ENCODE data around the gene HBD. TPM values are rescaled to one million over a fixed set of nuclear protein-coding genes. Genes with fewer than 3 reads are reported as not detected.

The HBD gene
- total and polyA plus RNA-seq, 9 of the 15 experiments (the other 6 are each of a cell fraction or from before 2014, with no cell fraction given): 11.8 to 169 (median 36.0) TPM

DNA sequence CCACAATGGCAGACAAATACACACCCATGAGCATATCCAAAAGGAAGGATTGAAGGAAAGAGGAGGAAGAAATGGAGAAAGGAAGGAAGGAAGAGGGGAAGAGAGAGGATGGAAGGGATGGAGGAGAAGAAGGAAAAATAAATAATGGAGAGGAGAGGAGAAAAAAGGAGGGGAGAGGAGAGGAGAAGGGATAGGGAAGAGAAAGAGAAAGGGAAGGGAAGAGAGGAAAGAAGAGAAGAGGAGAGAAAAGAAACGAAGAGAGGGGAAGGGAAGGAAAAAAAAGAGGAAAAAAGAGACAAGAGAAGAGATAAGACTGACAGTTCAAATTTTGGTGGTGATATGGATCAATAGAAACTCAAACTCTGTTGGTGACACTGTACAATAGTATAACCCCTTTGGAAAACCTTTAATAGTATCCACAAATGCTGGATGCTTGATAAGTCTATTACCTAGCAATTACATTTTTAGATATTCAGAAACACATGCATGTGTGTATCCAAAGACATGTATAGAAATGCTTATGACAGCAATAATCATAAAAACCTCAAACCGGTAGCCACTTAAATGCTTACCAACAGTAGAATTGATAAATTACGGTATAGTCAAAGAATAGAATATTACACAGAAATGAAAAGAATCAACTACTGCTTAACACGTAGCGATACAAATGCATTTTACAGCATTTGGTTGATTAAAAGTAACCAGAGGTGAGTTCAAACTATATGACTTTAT is 1.2 kb upstream of the HBD start (continued):
- TF ChIP-seq, protein P1, sequence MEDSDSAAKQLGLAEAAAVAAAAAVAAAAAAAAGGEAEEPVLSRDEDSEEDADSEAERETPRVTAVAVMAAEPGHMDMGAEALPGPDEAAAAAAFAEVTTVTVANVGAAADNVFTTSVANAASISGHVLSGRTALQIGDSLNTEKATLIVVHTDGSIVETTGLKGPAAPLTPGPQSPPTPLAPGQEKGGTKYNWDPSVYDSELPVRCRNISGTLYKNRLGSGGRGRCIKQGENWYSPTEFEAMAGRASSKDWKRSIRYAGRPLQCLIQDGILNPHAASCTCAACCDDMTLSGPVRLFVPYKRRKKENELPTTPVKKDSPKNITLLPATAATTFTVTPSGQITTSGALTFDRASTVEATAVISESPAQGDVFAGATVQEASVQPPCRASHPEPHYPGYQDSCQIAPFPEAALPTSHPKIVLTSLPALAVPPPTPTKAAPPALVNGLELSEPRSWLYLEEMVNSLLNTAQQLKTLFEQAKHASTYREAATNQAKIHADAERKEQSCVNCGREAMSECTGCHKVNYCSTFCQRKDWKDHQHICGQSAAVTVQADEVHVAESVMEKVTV (CRISPR knock-in tag; IDR thresholded peaks at IDR 0.05): no peak
- TF ChIP-seq, protein P2, sequence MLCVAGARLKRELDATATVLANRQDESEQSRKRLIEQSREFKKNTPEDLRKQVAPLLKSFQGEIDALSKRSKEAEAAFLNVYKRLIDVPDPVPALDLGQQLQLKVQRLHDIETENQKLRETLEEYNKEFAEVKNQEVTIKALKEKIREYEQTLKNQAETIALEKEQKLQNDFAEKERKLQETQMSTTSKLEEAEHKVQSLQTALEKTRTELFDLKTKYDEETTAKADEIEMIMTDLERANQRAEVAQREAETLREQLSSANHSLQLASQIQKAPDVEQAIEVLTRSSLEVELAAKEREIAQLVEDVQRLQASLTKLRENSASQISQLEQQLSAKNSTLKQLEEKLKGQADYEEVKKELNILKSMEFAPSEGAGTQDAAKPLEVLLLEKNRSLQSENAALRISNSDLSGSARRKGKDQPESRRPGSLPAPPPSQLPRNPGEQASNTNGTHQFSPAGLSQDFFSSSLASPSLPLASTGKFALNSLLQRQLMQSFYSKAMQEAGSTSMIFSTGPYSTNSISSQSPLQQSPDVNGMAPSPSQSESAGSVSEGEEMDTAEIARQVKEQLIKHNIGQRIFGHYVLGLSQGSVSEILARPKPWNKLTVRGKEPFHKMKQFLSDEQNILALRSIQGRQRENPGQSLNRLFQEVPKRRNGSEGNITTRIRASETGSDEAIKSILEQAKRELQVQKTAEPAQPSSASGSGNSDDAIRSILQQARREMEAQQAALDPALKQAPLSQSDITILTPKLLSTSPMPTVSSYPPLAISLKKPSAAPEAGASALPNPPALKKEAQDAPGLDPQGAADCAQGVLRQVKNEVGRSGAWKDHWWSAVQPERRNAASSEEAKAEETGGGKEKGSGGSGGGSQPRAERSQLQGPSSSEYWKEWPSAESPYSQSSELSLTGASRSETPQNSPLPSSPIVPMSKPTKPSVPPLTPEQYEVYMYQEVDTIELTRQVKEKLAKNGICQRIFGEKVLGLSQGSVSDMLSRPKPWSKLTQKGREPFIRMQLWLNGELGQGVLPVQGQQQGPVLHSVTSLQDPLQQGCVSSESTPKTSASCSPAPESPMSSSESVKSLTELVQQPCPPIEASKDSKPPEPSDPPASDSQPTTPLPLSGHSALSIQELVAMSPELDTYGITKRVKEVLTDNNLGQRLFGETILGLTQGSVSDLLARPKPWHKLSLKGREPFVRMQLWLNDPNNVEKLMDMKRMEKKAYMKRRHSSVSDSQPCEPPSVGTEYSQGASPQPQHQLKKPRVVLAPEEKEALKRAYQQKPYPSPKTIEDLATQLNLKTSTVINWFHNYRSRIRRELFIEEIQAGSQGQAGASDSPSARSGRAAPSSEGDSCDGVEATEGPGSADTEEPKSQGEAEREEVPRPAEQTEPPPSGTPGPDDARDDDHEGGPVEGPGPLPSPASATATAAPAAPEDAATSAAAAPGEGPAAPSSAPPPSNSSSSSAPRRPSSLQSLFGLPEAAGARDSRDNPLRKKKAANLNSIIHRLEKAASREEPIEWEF (CRISPR knock-in tag; IDR thresholded peaks at IDR 0.05): no peak
- TF ChIP-seq ZFP36 (IDR thresholded peaks at IDR 0.05; ENCODE audit: low read depth, low read length, partially characterized antibody) (no peak), SIRT6 (IDR thresholded peaks at IDR 0.05; ENCODE audit: low read depth, low read length) (no peak), CXXC5 (CRISPR knock-in tag; IDR thresholded peaks at IDR 0.05) (no peak), ASH1L (IDR thresholded peaks at IDR 0.05; ENCODE audit: borderline replicate concordance, low read depth, partially characterized antibody) (peak; percentile 36), ZNF780A (CRISPR knock-in tag; IDR thresholded peaks at IDR 0.05) (no peak), SP1 (CRISPR knock-in tag; IDR thresholded peaks at IDR 0.05) (no peak), ZNF197 (CRISPR knock-in tag; IDR thresholded peaks at IDR 0.05; ENCODE audit: low read depth) (no peak), POLR3A (IDR thresholded peaks at IDR 0.05; ENCODE audit: borderline replicate concordance, extremely low read depth, insufficient read depth, insufficient read length) (no peak), PTBP1 (IDR thresholded peaks at IDR 0.05; ENCODE audit: low read depth, low read length) (no peak)
- TF ChIP-seq, protein P3, sequence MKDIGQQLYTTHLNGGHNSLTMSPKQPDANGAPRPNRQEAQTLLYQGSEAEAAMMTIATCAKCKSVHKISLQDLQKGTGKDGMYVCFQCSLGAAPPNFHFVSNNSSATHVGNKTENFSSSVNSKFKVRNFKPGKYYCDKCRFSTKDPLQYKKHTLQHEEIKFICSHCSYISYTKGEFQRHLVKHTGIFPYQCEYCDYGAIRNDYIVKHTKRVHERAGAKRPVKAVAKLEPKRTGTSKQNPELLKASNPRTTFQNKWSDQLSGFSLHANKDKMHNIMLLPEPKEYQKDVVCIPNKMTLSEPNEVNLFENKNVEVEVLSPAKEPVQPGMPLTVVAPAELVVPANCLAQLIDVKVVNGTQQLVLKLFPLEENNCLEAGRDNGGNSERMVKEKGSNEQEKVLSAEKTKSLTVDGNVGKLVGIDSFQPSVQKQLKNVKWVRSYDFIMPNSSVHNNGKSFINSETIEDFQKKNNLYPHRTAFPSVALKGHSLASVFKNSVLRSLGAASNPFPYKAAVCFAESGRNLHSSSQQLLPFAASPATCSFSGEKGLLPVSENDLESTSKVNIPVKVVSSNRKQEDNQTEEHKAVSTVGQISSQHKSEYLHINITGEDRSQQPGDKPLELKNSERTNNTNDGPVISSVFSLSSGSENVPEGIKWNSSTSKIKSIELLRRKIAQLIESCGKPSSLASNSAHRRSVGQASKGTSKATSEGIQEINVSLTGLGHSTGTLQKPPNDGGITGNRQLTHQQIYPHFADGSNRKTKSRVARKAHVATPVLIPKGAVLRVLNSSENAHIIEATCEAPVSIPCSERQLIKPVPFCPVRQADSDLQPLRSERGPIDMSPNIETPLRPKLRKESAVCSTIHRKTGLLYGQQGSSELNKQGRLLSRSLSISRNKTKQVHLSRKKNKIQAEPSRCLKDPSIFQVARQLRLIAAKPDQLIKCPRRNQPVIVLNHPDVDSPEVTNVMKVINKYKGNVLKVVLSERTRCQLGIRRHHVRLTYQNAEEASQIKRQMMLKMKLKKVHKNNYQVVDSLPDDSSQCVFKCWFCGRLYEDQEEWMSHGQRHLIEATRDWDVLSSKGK (CRISPR knock-in tag; IDR thresholded peaks at IDR 0.05): no peak
- TF ChIP-seq, protein P4, sequence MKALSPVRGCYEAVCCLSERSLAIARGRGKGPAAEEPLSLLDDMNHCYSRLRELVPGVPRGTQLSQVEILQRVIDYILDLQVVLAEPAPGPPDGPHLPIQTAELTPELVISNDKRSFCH (CRISPR knock-in tag; IDR thresholded peaks at IDR 0.05): no peak
- TF ChIP-seq, protein P4 (tag; IDR thresholded peaks at IDR 0.05): no peak

Measured in K562 (cell line).